Stimulated activated CD8-positive, alpha-beta memory T cell treated with anti-CD3 and anti-CD28 coated beads, Interleukin-7, amount 100 ng/mL, for 4 hours (primary cell): Measurements from ENCODE around the gene PTPRM.

Experiments
- DNase-seq, 2 donors: peaks; one replicate each; pipeline ENCODE4 v3.0.0-alpha.2; 2020; ENCODE audit warnings: low read depth in 2 of 2

The PTPRM gene

DNA sequence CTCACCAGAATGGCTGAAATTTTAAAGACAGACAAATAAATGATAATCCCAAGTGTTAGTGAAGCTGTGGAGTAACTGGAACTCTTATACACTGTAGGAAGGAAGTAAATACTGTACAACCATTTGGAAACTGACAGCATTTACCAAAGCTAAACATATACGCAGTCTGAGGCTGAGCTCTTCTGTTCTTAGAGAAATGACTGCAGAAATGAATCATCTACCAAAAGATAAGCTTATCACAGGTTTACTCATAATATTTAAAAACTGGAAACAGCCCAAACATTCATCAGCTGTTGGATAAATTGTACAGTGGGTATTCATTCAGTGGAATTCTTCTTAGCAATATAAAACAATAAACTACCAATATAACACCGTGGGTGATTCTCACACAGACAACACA lies 824.0 kb downstream of the PTPRM start:
- no peak for DNase-seq

- no peak for DNase-seq
These were observed 829.1 kb downstream of the PTPRM start for GRCh38 chr18:8396254-8396653.

DNA sequence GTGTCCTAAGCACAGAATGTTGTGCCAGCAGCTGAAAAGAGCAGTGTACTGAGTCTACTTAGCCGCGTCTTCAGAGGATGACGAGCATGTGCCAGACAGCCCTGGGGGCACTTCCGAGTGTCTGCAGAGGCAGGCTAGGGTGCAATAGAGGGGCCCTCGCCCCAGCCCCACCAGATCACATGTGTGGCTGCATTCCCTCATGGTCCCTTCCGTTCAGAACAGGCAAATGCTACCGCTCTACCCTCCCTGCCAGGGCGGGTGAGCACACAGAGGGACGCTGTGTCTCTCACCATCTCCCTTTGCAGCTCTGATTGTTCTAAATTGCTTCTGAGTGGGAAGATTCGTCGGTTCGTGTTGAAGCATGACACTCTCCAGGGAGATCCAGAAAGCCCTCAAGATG lies 829.9 kb downstream of the PTPRM start:
- no peak for DNase-seq

GRCh38 chr18:8399138-8399537 lies 832.0 kb downstream of the PTPRM start:
- DNase-seq: no peak

- DNase-seq: no peak
These were observed 833.2 kb downstream of the PTPRM start for GRCh38 chr18:8400193-8400752.

- DNase-seq: no peak
These were observed 833.7 kb downstream of the PTPRM start for GRCh38 chr18:8400825-8401224.

GRCh38 chr18:8401606-8402005 lies 834.5 kb downstream of the PTPRM start:
- no peak for DNase-seq

DNA sequence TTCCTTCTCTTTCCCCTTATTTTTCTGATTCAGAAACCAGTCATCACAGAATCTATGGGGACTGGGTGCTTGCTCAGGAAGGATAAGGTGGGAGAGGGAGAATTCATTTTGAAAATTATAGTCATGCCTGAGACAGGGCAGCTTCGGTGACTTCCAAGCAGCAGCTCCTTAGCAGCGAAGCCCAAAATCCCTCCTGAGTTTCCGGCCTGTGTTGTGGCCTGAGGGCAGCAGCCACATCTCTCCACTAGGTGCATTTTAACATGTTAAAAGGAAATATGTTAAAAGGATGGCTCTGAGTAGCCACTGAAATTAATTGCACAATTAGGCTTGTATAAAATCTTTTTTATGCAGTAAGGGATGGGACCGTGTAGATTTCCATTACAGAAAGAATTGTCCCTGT lies 835.1 kb downstream of the PTPRM start:
- DNase-seq: no peak

- DNase-seq: no peak
These were observed 836.6 kb downstream of the PTPRM start for GRCh38 chr18:8403713-8404112.

DNA sequence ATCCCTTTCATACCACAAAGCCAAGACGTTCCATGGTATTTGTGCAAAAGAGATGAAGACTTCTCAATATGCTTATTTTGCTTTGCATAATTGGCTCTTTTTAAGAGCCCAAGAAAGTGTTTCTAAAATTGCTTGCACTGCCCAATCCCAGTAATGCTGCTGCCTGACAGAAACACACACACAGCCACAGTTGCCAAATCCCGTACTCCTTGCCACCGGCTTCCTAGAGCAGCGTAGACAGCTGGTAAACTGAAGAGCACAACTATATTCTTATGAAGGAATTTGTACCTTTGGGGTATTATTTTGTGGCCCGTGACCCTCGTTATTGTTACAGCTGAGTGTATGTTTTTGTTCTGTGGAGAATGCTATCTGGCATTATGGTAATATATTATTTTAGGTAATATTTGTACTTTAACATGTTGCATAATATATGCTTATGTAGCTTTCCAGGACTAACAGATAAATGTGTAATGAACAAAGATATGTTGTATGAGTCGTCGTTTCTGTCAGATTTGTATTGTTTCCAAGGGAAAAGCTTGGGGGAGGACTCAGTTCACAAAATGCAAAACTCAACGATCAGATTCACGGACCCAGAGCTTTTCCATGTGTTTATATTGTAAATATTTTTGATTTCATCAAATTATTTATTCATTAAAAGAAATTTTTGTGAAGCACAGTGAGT lies 839.2 kb downstream of the PTPRM start:
- no peak for DNase-seq

DNA sequence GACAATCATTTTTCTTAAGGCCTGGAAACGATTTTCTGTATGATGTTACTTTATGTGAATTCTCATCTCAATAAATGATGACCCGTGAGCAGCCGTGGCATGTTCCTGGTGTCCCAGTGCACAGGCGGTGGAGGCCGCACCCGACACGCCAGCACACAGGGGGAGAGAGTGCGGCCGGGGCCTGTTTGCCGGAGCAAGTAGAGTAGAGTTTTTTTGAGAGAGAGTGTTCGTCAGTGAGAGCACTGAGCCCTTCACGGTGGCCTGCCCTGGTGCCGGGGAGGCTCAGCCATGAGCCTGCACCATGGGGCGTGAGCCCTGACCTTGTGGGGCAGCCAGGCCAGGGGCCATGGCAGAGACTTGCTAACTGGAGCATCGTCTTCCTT lies 839.7 kb downstream of the PTPRM start:
- DNase-seq: no peak

DNA sequence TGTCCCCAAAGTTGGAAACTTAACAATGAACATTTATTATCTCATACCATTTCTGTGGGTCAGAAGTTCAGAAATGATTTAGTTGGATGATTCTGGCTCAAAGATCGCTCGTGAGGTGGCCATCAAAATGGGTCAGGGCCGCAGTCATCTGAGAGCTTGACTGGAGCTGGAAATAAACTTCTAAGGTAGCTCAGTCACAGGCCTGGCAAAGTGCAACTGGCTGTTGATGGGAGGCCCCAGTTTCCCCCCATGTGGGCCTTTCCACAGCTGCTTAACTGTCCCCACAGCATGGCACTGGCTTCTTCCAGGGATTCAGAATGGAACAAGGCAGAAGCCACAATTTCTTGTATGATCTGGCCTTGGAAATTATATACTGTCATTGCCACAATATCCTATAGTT lies 842.0 kb downstream of the PTPRM start:
- no peak for DNase-seq

DNA sequence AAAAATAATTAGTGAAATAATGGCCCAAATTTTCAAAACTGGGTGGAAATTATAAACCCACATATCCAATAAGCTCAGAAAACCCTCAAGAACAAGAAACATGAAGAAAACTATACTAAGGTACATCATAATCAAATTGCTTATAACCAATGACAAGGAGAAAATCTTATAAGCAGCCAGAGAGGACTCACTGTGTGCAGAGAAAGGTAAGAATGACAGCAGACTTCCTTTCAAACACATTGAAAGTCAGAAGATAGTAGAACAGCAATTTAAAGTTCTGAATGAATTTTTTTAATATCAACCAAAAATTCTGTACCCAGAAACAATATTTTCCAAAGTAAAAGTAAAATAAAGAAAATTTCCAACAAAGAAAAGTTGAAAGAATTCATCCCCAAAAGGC lies 844.4 kb downstream of the PTPRM start:
- DNase-seq: no peak

DNA sequence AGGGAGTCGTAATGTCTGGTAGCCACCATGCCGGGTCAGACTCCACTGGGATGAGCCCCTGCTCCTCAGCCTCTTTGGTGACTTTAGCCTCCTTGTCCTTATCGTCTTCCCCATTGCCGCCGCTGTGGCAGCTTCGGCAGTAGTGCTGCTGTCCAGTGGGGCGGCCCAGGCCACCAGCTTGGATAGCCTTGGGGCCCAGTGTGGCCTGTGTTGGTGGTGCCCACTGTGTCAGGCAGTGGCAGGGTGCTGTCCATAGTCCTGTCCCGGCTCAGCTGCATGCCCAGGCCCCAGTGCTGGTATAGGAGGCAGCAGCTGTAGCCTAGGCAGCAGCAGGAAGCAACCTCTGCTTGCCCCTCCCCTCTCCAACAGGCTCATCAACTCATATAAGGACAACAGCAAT lies 845.0 kb downstream of the PTPRM start:
- no peak for DNase-seq

GRCh38 chr18:8413189-8413588 lies 846.1 kb downstream of the PTPRM start:
- no peak for DNase-seq

DNA sequence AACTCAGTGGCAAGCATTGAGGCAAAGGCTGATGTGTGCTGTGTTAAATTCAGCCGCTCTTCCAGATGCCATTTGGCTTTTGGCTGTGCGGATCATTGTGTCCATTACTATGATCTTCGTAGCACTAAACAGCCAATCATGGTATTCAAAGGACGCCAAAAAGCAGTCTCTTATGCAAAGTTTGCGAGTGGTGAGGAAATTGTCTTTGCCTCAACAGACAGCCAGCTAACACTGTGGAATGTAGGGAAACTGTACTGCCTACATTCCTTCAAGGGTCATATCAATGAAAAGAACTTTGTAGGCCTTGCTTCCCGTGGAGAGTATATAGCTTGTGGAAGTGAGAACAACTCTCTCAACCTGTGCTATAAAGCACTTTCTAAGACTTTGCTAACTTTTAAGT lies 846.6 kb downstream of the PTPRM start:
- no peak for DNase-seq

DNA sequence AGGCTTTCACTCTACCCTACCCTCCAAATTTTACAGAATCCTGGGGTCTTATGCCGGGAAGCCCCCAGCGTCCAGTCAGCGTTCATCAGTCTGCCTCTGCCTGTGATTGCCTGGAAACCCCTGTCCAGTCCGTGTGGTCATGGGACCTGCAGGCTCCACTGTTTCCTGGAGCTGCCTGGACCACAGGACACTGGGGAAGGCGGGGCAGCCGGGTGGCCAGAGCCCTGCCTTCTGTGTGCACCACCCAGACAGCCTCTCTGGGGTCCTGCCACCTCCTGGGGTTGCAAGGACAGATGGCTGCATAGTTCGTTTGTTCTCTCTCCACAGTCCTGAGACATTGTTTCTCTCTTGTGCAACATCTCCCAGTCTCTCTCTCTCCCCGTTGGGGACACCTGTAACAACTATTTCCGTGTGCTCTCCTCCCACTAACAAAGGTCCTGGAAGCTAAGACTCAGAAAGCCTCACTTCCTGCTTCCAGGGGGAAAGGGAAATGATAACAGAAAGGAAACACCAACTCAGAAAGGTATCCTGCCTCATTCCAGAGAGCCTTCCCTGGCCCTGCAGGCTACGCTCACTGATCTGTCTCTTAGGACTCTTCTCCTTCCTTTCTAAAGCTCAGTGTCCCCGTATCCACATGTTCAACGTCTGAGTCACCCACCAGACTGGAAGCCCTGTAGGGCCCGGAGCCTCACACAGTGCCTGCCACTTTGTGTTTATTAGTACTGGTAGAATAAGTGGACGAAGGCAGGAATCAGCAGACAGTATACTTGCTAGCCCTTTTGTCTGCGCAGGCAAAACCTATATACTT lies 849.3 kb downstream of the PTPRM start:
- no peak for DNase-seq

- DNase-seq: no peak
These were observed 855.3 kb downstream of the PTPRM start for GRCh38 chr18:8422391-8422790.

DNA sequence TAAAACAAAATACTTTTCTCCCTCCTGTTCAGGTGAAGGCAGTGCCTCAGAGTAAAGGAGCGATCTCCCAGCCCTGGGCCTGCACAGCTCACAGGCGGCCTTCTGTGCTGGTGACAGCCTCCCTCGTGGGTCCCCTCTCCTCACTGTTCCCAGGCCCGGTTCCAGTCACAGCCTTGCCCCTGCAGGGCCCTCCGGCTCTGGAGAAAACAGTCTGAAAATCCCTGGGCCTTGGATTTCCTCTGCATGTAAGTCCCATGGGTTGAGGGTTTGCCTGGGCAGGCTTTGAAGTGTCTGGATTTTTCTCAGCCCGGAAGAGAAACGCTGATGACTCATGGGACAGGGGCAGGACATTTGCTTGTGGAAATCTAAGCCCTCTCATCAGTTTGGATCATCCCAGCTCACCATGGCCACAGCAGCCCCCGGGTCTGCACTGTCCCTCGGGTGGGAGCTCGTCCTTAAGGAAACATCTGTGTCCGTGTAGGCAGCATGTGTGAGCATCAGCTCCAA lies 856.0 kb downstream of the PTPRM start:
- no peak for DNase-seq

DNA sequence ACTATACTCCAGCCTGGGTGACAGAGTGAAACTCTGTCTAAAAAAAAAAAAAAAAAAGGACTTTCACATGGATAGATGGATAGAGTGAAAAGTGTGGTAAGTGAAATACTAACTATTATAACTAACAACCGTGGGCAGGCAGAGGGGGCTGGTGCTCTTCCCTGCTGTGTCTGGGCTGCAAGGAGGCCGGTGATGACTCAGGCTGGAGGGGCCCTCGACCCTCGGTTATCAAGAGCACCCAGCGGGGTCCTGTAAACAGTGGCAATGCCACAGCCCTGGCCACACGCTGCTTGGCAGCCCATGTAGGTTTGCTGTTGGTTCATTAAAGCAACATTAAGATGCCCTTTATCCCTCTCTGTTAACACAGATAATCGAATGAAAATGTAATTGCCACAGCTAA lies 857.4 kb downstream of the PTPRM start:
- DNase-seq: no peak

GRCh38 chr18:8424917-8425725 lies 858.0 kb downstream of the PTPRM start:
- no peak for DNase-seq

DNA sequence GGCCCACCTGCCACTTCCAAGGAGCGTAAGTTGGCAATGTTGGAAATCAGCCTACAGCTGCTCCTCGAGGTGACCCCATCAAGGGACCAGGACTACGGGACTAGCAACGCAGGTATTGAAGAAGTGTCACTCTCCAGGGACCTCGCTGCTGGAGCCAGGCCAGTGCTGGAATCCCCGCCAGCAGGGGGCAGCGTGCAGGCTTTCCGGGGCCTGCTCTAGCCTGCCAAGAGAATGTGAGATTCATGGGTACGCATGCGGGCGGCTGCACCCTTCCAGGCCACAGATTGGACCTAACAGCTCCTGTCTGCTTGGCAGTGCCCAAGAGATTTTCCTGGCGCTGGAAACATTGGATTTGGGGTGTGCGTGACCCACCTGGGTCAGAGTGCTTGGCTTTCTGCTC lies 859.3 kb downstream of the PTPRM start:
- no peak for DNase-seq
